CD14-positive monocyte (primary cell): ENCODE measurements around the gene PLOD1. TPM values are rescaled to one million over a fixed set of nuclear protein-coding genes. Genes with fewer than 3 reads are reported as not detected.
"Not testable (repeated sequence)": the region's sequence is repeated elsewhere in the genome, so short reads cannot be mapped to it uniquely, and the experiment has no call there.

Source experiments
- DNase-seq, 3 donors: peaks; one replicate each; pipeline ENCODE4 v3.0.0-alpha.2; 2011 to 2022
- H2AFZ ChIP-seq: 2 replicates; pipeline ENCODE4 v1.6.0; 2012; ENCODE audit warnings: mild to moderate bottlenecking, low read depth, low read length, inconsistent platforms; ENCODE audit not compliant: insufficient read depth, poor library complexity, severe bottlenecking
- H3K27ac ChIP-seq, 2 donors: 1 replicate in 1 of 2; 2 replicates in 1 of 2; pipeline ENCODE4 v1.5.1; 2012 to 2013; ENCODE audit warnings: low read length in 2 of 2, control low read depth in 1 of 2, inconsistent platforms in 1 of 2, low read depth in 1 of 2, mild to moderate bottlenecking in 1 of 2
- H3K27me3 ChIP-seq, 2 donors: one replicate each; pipeline versions ENCODE4 v1.6.0 to v1.6.1; 2011 to 2013; ENCODE audit warnings: low read length in 2 of 2; ENCODE audit not compliant: control insufficient read depth in 2 of 2, insufficient read depth in 2 of 2
- H3K36me3 ChIP-seq, 2 donors: replicated peaks in 1 of 2; 1 replicate in 1 of 2; 2 replicates in 1 of 2; pipeline versions ENCODE4 v1.5.1 to v1.6.1; 2012 to 2013; ENCODE audit warnings: low read length in 2 of 2, control low read depth in 1 of 2, inconsistent platforms in 1 of 2, mild to moderate bottlenecking in 1 of 2; ENCODE audit not compliant: insufficient read depth in 2 of 2, control insufficient read depth in 1 of 2
- H3K4me1 ChIP-seq, 2 donors: 1 replicate in 1 of 2; 2 replicates in 1 of 2; pipeline versions ENCODE4 v1.5.1 to v1.6.1; 2012 to 2013; ENCODE audit warnings: low read length in 2 of 2, control low read depth in 1 of 2, inconsistent platforms in 1 of 2, mild to moderate bottlenecking in 1 of 2, moderate library complexity in 1 of 2; ENCODE audit not compliant: insufficient read depth in 2 of 2, control insufficient read depth in 1 of 2
- H3K4me2 ChIP-seq: replicated peaks from 2 replicates; pipeline ENCODE3; 2012; ENCODE audit warnings: low read length, moderate library complexity, mild to moderate bottlenecking; ENCODE audit not compliant: poor library complexity, severe bottlenecking; ENCODE audit errors: extremely low read depth
- H3K4me3 ChIP-seq, 3 experiments: fragments of 200-600 bp in 1 of 3; sonication (generic) in 1 of 3; replicated peaks in 1 of 3; 1 replicate in 2 of 3; 2 replicates in 1 of 3; pipeline ENCODE4 v1.5.1; 2011 to 2013; ENCODE audit warnings: low read length in 3 of 3, mild to moderate bottlenecking in 3 of 3, control low read depth in 2 of 3, low read depth in 2 of 3, inconsistent platforms in 1 of 3, moderate library complexity in 1 of 3
- H3K79me2 ChIP-seq: 2 replicates; pipeline ENCODE4 v1.6.0; 2012; ENCODE audit warnings: mild to moderate bottlenecking, control low read depth, inconsistent platforms, low read length, moderate library complexity; ENCODE audit not compliant: insufficient read depth
- H3K9ac ChIP-seq: 2 replicates; pipeline ENCODE4 v1.6.0; 2017; ENCODE audit warnings: low read length, mild to moderate bottlenecking; ENCODE audit not compliant: insufficient read depth, poor library complexity, severe bottlenecking
- H3K9me3 ChIP-seq, 2 donors: replicated peaks in 1 of 2; 1 replicate in 1 of 2; 2 replicates in 1 of 2; pipeline versions ENCODE4 v1.5.1 to v1.6.1; 2012 to 2013; ENCODE audit warnings: low read length in 2 of 2, control low read depth in 1 of 2; ENCODE audit not compliant: control insufficient read depth in 1 of 2, insufficient read depth in 1 of 2
- H4K20me1 ChIP-seq: 2 replicates; pipeline ENCODE4 v1.6.0; 2012; ENCODE audit warnings: mild to moderate bottlenecking, low read length, control low read depth, moderate library complexity; ENCODE audit not compliant: insufficient read depth
- H3K27ac Mint-ChIP-seq, 7 donors: one replicate each; pipeline ENCODE4 v1.8.0; 2020; ENCODE audit warnings: mild to moderate bottlenecking in 7 of 7, mixed read lengths in 7 of 7, moderate library complexity in 6 of 7, inconsistent platforms in 2 of 7
- H3K27me3 Mint-ChIP-seq, 3 donors: one replicate each; pipeline ENCODE4 v1.8.0; 2021 to 2022; ENCODE audit warnings: low read depth in 3 of 3, mild to moderate bottlenecking in 3 of 3, mixed read lengths in 3 of 3, moderate library complexity in 3 of 3, inconsistent platforms in 1 of 3
- H3K36me3 Mint-ChIP-seq, 2 donors: one replicate each; pipeline ENCODE4 v1.8.0; 2020; ENCODE audit warnings: mixed read lengths in 2 of 2, inconsistent platforms in 1 of 2, mild to moderate bottlenecking in 1 of 2
- H3K4me1 Mint-ChIP-seq: one replicate; pipeline ENCODE4 v1.8.0; 2020; ENCODE audit warnings: mild to moderate bottlenecking, mixed read lengths
- H3K4me3 Mint-ChIP-seq, 2 donors: one replicate each; pipeline ENCODE4 v1.8.0; 2020; ENCODE audit warnings: mild to moderate bottlenecking in 2 of 2, mixed read lengths in 2 of 2, moderate library complexity in 1 of 2
- H3K9me3 Mint-ChIP-seq, 7 donors: one replicate each; pipeline ENCODE4 v1.8.0; 2020 to 2022; ENCODE audit warnings: mixed read lengths in 7 of 7, mild to moderate bottlenecking in 6 of 7, moderate library complexity in 6 of 7, inconsistent platforms in 2 of 7
- CTCF ChIP-seq: fragments of 200-600 bp; IDR thresholded peaks from one replicate; pipeline ENCODE4 v1.8.0; 2022; ENCODE audit warnings: antibody characterized with exemption, mild to moderate bottlenecking
- WGBS: methylation state at CpG from one replicate; pipeline ENCODE4 v1.1.5; 2013; ENCODE audit warnings: missing lambda C conversion rate; ENCODE audit not compliant: insufficient coverage; 5-methylcytosine and 5-hydroxymethylcytosine counted together
- intact Hi-C, 2 donors: fragments of 100-400 bp; cut with micrococcal nuclease; formaldehyde crosslinking; loops; one replicate each; pipeline versions ENCODE4 v1.15.0 to v1.15.1; 2023
- polyA plus RNA-seq, 3 donors: library from polyadenylated mRNA; depleted of rRNA in 1 of 3; unstranded in 2 of 3; stranded (reverse) in 1 of 3; fragments of 300-500 nt in 2 of 3; fragments of >200 nt in 1 of 3; fragmentation: Illumina TruSeq in 2 of 3; gene quantifications; 1 replicate in 2 of 3; 2 replicates in 1 of 3; pipeline ENCODE4 v1.2.3, GENCODE V29; 2012 to 2021

PLOD1 gene
- polyA plus RNA-seq, 3 donors: 44.5 to 53.4 (median 53.1) TPM

DNA sequence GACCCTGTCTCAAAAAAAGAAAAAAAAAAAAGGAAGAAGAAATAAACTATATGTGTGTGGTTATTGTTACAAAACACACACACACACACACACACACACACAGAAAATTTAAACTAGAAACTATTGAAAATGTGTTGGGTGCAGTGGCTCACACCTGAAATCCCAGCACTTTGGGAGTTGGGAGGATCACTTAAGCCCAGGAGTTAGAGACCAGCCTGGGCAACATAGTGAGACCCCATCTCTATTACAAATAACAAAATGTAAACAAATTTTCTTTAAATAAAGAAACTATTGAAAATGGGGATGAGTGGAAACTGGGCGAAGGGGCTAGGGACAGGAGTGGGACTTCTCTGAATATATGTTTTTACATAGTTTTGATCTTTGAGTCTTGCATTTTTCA lies 31.3 kb upstream of the PLOD1 start:
- Histone ChIP-seq H3K4me2 (no peak overlapping the region), H3K27me3 (peaks cover 17 to 29% of the 10 kb centered on the region in 2 donors), H3K27ac (no peak overlapping the region), H3K79me2 (no peaks in the 10 kb centered on the region), H2AFZ (no peak overlapping the region), H3K4me3 (no peak overlapping the region), H3K4me1 (peaks cover 0 to 4% of the 10 kb centered on the region in 2 donors), H3K36me3 (no peaks in the 10 kb centered on the region), H3K9ac (no peak overlapping the region), H3K9me3 (peaks cover 0 to 8% of the 10 kb centered on the region in 2 donors), H4K20me1 (no peaks in the 10 kb centered on the region)
- H3K9me3 Mint-ChIP-seq: peaks cover 0 to 11% (median 0%) of the 10 kb centered on the region in 7 donors
- no peak for DNase-seq
- peaks cover 27 to 38% (median 34%) of the 10 kb centered on the region in 3 donors for H3K27me3 Mint-ChIP-seq
- intact Hi-C loops: loop anchor here in 1 of 2 donors (10.0 kb wide), 1 partner anchor 628 kb away; the partner anchor contains the start of gene UBIAD1
- H3K27ac Mint-ChIP-seq: no peak overlapping the region
- no peak overlapping the region for H3K4me3 Mint-ChIP-seq
- TF ChIP-seq CTCF: no peak
- H3K4me1 Mint-ChIP-seq: peaks cover 4% of the 10 kb centered on the region
- 100% methylated on average over 1 of the region's 1 CpG for WGBS
- H3K36me3 Mint-ChIP-seq: peaks cover 0 to 3% of the 10 kb centered on the region in 2 donors

GRCh38 chr1:11904156-11904555 lies 30.4 kb upstream of the PLOD1 start:
- WGBS: 100% methylated on average over 2 of the region's 5 CpGs
- H3K4me2 ChIP-seq, H3K9me3 ChIP-seq, H3K36me3 Mint-ChIP-seq, H3K4me3 ChIP-seq, H3K27ac ChIP-seq, H3K79me2 ChIP-seq, H2AFZ ChIP-seq, DNase-seq, H3K27ac Mint-ChIP-seq, H3K4me1 Mint-ChIP-seq, H3K4me1 ChIP-seq, H3K9me3 Mint-ChIP-seq, H3K9ac ChIP-seq, H3K4me3 Mint-ChIP-seq, H4K20me1 ChIP-seq, H3K36me3 ChIP-seq: not testable (repeated sequence)
- peaks cover 10 to 20% of the 10 kb centered on the region in 2 donors for H3K27me3 ChIP-seq
- H3K27me3 Mint-ChIP-seq: peaks cover 17 to 29% (median 24%) of the 10 kb centered on the region in 3 donors
- intact Hi-C loops: loop anchor here in 1 of 2 donors (10.0 kb wide), 1 partner anchor 629 kb away; the partner anchor contains the start of gene UBIAD1
